CD14-positive monocyte (primary cell): ENCODE results near the gene RBPJL. TPM values are rescaled to one million over a fixed set of nuclear protein-coding genes. Genes with fewer than 3 reads are reported as not detected.

Experiments
- DNase-seq, 3 donors: peaks; one replicate each; pipeline ENCODE4 v3.0.0-alpha.2; 2011 to 2022
- H2AFZ ChIP-seq: 2 replicates; pipeline ENCODE4 v1.6.0; 2012; ENCODE audit warnings: mild to moderate bottlenecking, low read depth, low read length, inconsistent platforms; ENCODE audit not compliant: insufficient read depth, poor library complexity, severe bottlenecking
- H3K27ac ChIP-seq, 2 donors: 1 replicate in 1 of 2; 2 replicates in 1 of 2; pipeline ENCODE4 v1.5.1; 2012 to 2013; ENCODE audit warnings: low read length in 2 of 2, control low read depth in 1 of 2, inconsistent platforms in 1 of 2, low read depth in 1 of 2, mild to moderate bottlenecking in 1 of 2
- H3K27me3 ChIP-seq, 2 donors: one replicate each; pipeline versions ENCODE4 v1.6.0 to v1.6.1; 2011 to 2013; ENCODE audit warnings: low read length in 2 of 2; ENCODE audit not compliant: control insufficient read depth in 2 of 2, insufficient read depth in 2 of 2
- H3K36me3 ChIP-seq, 2 donors: replicated peaks in 1 of 2; 1 replicate in 1 of 2; 2 replicates in 1 of 2; pipeline versions ENCODE4 v1.5.1 to v1.6.1; 2012 to 2013; ENCODE audit warnings: low read length in 2 of 2, control low read depth in 1 of 2, inconsistent platforms in 1 of 2, mild to moderate bottlenecking in 1 of 2; ENCODE audit not compliant: insufficient read depth in 2 of 2, control insufficient read depth in 1 of 2
- H3K4me1 ChIP-seq, 2 donors: 1 replicate in 1 of 2; 2 replicates in 1 of 2; pipeline versions ENCODE4 v1.5.1 to v1.6.1; 2012 to 2013; ENCODE audit warnings: low read length in 2 of 2, control low read depth in 1 of 2, inconsistent platforms in 1 of 2, mild to moderate bottlenecking in 1 of 2, moderate library complexity in 1 of 2; ENCODE audit not compliant: insufficient read depth in 2 of 2, control insufficient read depth in 1 of 2
- H3K4me2 ChIP-seq: replicated peaks from 2 replicates; pipeline ENCODE3; 2012; ENCODE audit warnings: low read length, moderate library complexity, mild to moderate bottlenecking; ENCODE audit not compliant: poor library complexity, severe bottlenecking; ENCODE audit errors: extremely low read depth
- H3K4me3 ChIP-seq, 3 experiments: fragments of 200-600 bp in 1 of 3; sonication (generic) in 1 of 3; replicated peaks in 1 of 3; 1 replicate in 2 of 3; 2 replicates in 1 of 3; pipeline ENCODE4 v1.5.1; 2011 to 2013; ENCODE audit warnings: low read length in 3 of 3, mild to moderate bottlenecking in 3 of 3, control low read depth in 2 of 3, low read depth in 2 of 3, inconsistent platforms in 1 of 3, moderate library complexity in 1 of 3
- H3K79me2 ChIP-seq: 2 replicates; pipeline ENCODE4 v1.6.0; 2012; ENCODE audit warnings: mild to moderate bottlenecking, control low read depth, inconsistent platforms, low read length, moderate library complexity; ENCODE audit not compliant: insufficient read depth
- H3K9ac ChIP-seq: 2 replicates; pipeline ENCODE4 v1.6.0; 2017; ENCODE audit warnings: low read length, mild to moderate bottlenecking; ENCODE audit not compliant: insufficient read depth, poor library complexity, severe bottlenecking
- H3K9me3 ChIP-seq, 2 donors: replicated peaks in 1 of 2; 1 replicate in 1 of 2; 2 replicates in 1 of 2; pipeline versions ENCODE4 v1.5.1 to v1.6.1; 2012 to 2013; ENCODE audit warnings: low read length in 2 of 2, control low read depth in 1 of 2; ENCODE audit not compliant: control insufficient read depth in 1 of 2, insufficient read depth in 1 of 2
- H4K20me1 ChIP-seq: 2 replicates; pipeline ENCODE4 v1.6.0; 2012; ENCODE audit warnings: mild to moderate bottlenecking, low read length, control low read depth, moderate library complexity; ENCODE audit not compliant: insufficient read depth
- H3K27ac Mint-ChIP-seq, 7 donors: one replicate each; pipeline ENCODE4 v1.8.0; 2020; ENCODE audit warnings: mild to moderate bottlenecking in 7 of 7, mixed read lengths in 7 of 7, moderate library complexity in 6 of 7, inconsistent platforms in 2 of 7
- H3K27me3 Mint-ChIP-seq, 3 donors: one replicate each; pipeline ENCODE4 v1.8.0; 2021 to 2022; ENCODE audit warnings: low read depth in 3 of 3, mild to moderate bottlenecking in 3 of 3, mixed read lengths in 3 of 3, moderate library complexity in 3 of 3, inconsistent platforms in 1 of 3
- H3K36me3 Mint-ChIP-seq, 2 donors: one replicate each; pipeline ENCODE4 v1.8.0; 2020; ENCODE audit warnings: mixed read lengths in 2 of 2, inconsistent platforms in 1 of 2, mild to moderate bottlenecking in 1 of 2
- H3K4me1 Mint-ChIP-seq: one replicate; pipeline ENCODE4 v1.8.0; 2020; ENCODE audit warnings: mild to moderate bottlenecking, mixed read lengths
- H3K4me3 Mint-ChIP-seq, 2 donors: one replicate each; pipeline ENCODE4 v1.8.0; 2020; ENCODE audit warnings: mild to moderate bottlenecking in 2 of 2, mixed read lengths in 2 of 2, moderate library complexity in 1 of 2
- H3K9me3 Mint-ChIP-seq, 7 donors: one replicate each; pipeline ENCODE4 v1.8.0; 2020 to 2022; ENCODE audit warnings: mixed read lengths in 7 of 7, mild to moderate bottlenecking in 6 of 7, moderate library complexity in 6 of 7, inconsistent platforms in 2 of 7
- WGBS: methylation state at CpG from one replicate; pipeline ENCODE4 v1.1.5; 2013; ENCODE audit warnings: missing lambda C conversion rate; ENCODE audit not compliant: insufficient coverage; 5-methylcytosine and 5-hydroxymethylcytosine counted together
- intact Hi-C, 2 donors: fragments of 100-400 bp; cut with micrococcal nuclease; formaldehyde crosslinking; loops; one replicate each; pipeline versions ENCODE4 v1.15.0 to v1.15.1; 2023
- polyA plus RNA-seq, 3 donors: library from polyadenylated mRNA; depleted of rRNA in 1 of 3; unstranded in 2 of 3; stranded (reverse) in 1 of 3; fragments of 300-500 nt in 2 of 3; fragments of >200 nt in 1 of 3; fragmentation: Illumina TruSeq in 2 of 3; gene quantifications; 1 replicate in 2 of 3; 2 replicates in 1 of 3; pipeline ENCODE4 v1.2.3, GENCODE V29; 2012 to 2021
- TF ChIP-seq, protein P1 (sequence below): fragments of 200-600 bp; IDR thresholded peaks from one replicate; pipeline ENCODE4 v1.8.0; 2022; ENCODE audit warnings: antibody characterized with exemption, mild to moderate bottlenecking

RBPJL gene
- polyA plus RNA-seq, 3 donors, result not detected

DNA sequence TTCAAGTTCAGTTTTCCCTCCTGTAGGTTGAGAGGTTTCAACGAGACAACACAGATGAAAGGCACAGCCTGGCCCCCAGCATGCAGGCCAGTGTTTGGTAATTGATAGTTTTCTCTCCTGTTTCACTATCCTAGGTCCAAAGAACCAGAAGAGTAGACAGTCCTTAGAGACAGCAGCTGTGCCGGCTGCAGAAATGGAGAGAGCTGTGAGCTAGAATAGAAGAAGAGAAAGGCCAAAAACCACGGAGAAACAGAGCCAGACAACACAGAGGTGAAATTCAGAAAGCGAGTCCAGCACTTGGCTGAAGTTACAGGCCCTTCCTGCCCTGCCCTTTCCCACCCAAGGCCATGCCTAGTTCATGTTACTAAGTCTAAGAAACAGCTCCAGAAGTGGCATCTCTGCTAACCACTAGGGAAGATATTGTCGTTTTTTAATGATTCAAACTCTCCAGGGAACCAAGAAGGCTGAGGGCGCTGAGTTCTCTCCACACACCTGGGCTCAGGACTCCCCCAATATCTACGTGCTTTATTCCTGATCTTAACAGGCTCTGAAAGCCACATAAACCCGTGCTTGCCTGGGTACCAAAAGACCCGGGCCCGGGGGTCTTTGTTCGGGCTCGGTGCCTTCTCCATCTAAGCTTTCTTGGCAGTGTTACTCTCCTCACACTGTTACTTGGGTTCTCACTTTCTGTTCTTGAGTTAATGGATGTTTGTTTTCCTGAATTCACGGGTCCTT, 16.5 kb upstream of the RBPJL start:
- Mint-ChIP-seq H3K4me3 (no peak overlapping the region), H3K27me3 (peaks cover 26 to 32% (median 31%) of the 10 kb centered on the region in 3 donors), H3K9me3 (peaks cover 0 to 5% (median 3%) of the 10 kb centered on the region in 7 donors), H3K36me3 (no peaks in the 10 kb centered on the region), H3K27ac (peak overlapping the region in 1 of 7 donors; percentile 20), H3K4me1 (peaks cover 17% of the 10 kb centered on the region)
- WGBS, result 95% methylated on average over 7 of the region's 13 CpGs
- no peak overlapping the region for H3K27ac ChIP-seq
- H3K9me3 ChIP-seq, result no peaks in the 10 kb centered on the region
- no peaks in the 10 kb centered on the region for H4K20me1 ChIP-seq
- TF ChIP-seq, protein P1, sequence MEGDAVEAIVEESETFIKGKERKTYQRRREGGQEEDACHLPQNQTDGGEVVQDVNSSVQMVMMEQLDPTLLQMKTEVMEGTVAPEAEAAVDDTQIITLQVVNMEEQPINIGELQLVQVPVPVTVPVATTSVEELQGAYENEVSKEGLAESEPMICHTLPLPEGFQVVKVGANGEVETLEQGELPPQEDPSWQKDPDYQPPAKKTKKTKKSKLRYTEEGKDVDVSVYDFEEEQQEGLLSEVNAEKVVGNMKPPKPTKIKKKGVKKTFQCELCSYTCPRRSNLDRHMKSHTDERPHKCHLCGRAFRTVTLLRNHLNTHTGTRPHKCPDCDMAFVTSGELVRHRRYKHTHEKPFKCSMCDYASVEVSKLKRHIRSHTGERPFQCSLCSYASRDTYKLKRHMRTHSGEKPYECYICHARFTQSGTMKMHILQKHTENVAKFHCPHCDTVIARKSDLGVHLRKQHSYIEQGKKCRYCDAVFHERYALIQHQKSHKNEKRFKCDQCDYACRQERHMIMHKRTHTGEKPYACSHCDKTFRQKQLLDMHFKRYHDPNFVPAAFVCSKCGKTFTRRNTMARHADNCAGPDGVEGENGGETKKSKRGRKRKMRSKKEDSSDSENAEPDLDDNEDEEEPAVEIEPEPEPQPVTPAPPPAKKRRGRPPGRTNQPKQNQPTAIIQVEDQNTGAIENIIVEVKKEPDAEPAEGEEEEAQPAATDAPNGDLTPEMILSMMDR, result no peak
- no peak overlapping the region for H2AFZ ChIP-seq
- H3K79me2 ChIP-seq, result no peaks in the 10 kb centered on the region
- H3K4me3 ChIP-seq, result no peak overlapping the region
- peaks cover 13 to 28% of the 10 kb centered on the region in 2 donors for H3K27me3 ChIP-seq
- intact Hi-C loops, result loop anchor here (2.0 to 5.0 kb wide), 2 partner anchors 151 to 153 kb away; no protein-coding TSS in a partner anchor
- H3K4me1 ChIP-seq, result peaks cover 12 to 17% of the 10 kb centered on the region in 2 donors
- H3K4me2 ChIP-seq, result no peak overlapping the region
- no peak for DNase-seq
- no peak overlapping the region for H3K9ac ChIP-seq
- no peaks in the 10 kb centered on the region for H3K36me3 ChIP-seq

DNA sequence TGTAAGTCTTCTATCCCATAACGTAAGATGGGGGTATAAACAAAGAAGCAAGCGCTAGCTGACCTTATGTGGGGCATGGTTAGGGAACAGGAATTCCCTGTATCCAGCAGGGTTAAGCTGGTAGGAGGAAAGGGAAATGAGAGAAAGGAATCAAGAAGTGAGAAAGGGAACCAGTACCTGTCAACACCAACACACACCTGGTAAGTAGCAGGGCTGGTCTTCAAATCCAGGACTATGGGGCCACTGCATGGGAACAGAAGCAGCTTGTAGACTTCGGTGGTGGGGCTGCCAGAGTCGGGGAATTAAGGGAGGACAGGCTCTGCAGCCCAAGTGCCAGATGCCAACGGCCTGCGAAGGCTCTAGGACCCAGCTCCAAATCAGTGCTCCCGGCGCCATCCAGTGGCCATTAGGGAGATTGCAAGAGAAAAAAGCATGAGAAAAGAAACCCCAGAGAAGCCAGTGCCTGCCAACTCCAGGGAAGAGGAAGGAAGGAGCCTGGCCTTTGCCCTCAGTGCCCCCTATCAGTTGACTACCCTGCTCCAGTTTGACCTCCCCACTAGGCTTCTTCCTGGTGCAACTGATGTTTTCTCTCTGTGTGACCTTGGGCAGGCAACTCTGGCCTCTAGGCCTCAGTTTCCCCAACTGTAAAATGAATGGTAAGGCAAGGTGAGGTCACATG, 15.8 kb upstream of the RBPJL start:
- DNase-seq, result peak; percentile 58 to 64 (median 63)
- Mint-ChIP-seq H3K9me3 (peaks cover 0 to 5% (median 3%) of the 10 kb centered on the region in 7 donors), H3K4me1 (peaks cover 17% of the 10 kb centered on the region), H3K4me3 (no peak overlapping the region), H3K27ac (no peak overlapping the region), H3K27me3 (peaks cover 25 to 35% (median 31%) of the 10 kb centered on the region in 3 donors), H3K36me3 (no peaks in the 10 kb centered on the region)
- Histone ChIP-seq H2AFZ (no peak overlapping the region), H3K36me3 (no peaks in the 10 kb centered on the region), H3K9me3 (no peaks in the 10 kb centered on the region), H3K4me2 (no peak overlapping the region), H3K27me3 (peaks cover 13 to 28% of the 10 kb centered on the region in 2 donors), H3K4me1 (peaks cover 12 to 17% of the 10 kb centered on the region in 2 donors), H3K27ac (no peak overlapping the region), H3K79me2 (no peaks in the 10 kb centered on the region), H3K4me3 (no peak overlapping the region), H4K20me1 (no peaks in the 10 kb centered on the region), H3K9ac (no peak overlapping the region)
- WGBS, result 3% methylated on average over 4 of the region's 8 CpGs
- TF ChIP-seq, protein P1, result peak; percentile 93
- intact Hi-C loops, result loop anchor here (2.0 to 5.0 kb wide), 2 partner anchors 152 to 154 kb away; no protein-coding TSS in a partner anchor
